SU-DHL-6 (cell line): ENCODE data around the gene WIZ.

Experiments
- CTCF ChIP-seq: fragments of 200-600 bp; sonication (generic); IDR thresholded peaks from one replicate; pipeline ENCODE4 v1.5.1; 2017; ENCODE audit warnings: antibody characterized with exemption, mild to moderate bottlenecking, low read length, moderate library complexity; ENCODE audit not compliant: insufficient read depth, poor library complexity, severe bottlenecking
- EZH2phosphoT487 ChIP-seq: fragments of 200-600 bp; sonication (generic), shearing (Covaris generic); conservative IDR thresholded peaks from 2 replicates; pipeline ENCODE4 v1.6.1; 2018; ENCODE audit warnings: mild to moderate bottlenecking, antibody characterized with exemption, low read length, moderate library complexity, mixed read lengths

GRCh38 chr19:15461694-15462093 lies 11.9 kb upstream of the WIZ start:
- TF ChIP-seq EZH2phosphoT487 (no peak), CTCF (no peak)
